Trophoblast cell (in vitro differentiated cells and primary cell): ENCODE data around the gene TRMT6.

Experiments
- DNase-seq, 2 donors: peaks; one replicate each; pipeline ENCODE4 v3.0.0-alpha.2; 2016
- H2AFZ ChIP-seq: 2 replicates; pipeline ENCODE4 v1.6.1; 2013; ENCODE audit warnings: low read length, moderate library complexity, mild to moderate bottlenecking; ENCODE audit not compliant: insufficient read depth, poor library complexity
- H2AK5ac ChIP-seq: 2 replicates; pipeline ENCODE4 v1.6.1; 2013; ENCODE audit warnings: mild to moderate bottlenecking, low read length
- H2BK120ac ChIP-seq: 2 replicates; pipeline ENCODE4 v1.6.1; 2013; ENCODE audit warnings: low read length, mild to moderate bottlenecking, moderate library complexity; ENCODE audit not compliant: insufficient read depth, poor library complexity
- H2BK12ac ChIP-seq: 2 replicates; pipeline ENCODE4 v1.6.1; 2013; ENCODE audit warnings: mild to moderate bottlenecking, low read length, moderate library complexity
- H2BK5ac ChIP-seq: 2 replicates; pipeline ENCODE4 v1.6.1; 2013; ENCODE audit warnings: low read length, low read depth, moderate library complexity, mild to moderate bottlenecking; ENCODE audit not compliant: poor library complexity
- H3K14ac ChIP-seq: 2 replicates; pipeline ENCODE4 v1.6.1; 2013; ENCODE audit warnings: mild to moderate bottlenecking, low read length
- H3K18ac ChIP-seq: 2 replicates; pipeline ENCODE4 v1.6.1; 2013; ENCODE audit warnings: mild to moderate bottlenecking, low read length
- H3K23ac ChIP-seq: 2 replicates; pipeline ENCODE4 v1.6.1; 2013; ENCODE audit warnings: low read length
- H3K27ac ChIP-seq: 2 replicates; pipeline ENCODE4 v1.5.1; 2013; ENCODE audit warnings: low read depth, mild to moderate bottlenecking, inconsistent platforms, low read length, moderate library complexity
- H3K27me3 ChIP-seq: 2 replicates; pipeline ENCODE4 v1.6.1; 2013; ENCODE audit warnings: inconsistent platforms, mild to moderate bottlenecking, low read length, moderate library complexity; ENCODE audit not compliant: insufficient read depth
- H3K36me3 ChIP-seq, 2 experiments: 1 replicate in 1 of 2; 2 replicates in 1 of 2; pipeline ENCODE4 v1.6.1; 2013; ENCODE audit warnings: low read length in 2 of 2, mild to moderate bottlenecking in 2 of 2, moderate library complexity in 1 of 2; ENCODE audit not compliant: insufficient read depth in 2 of 2, control insufficient read depth in 1 of 2
- H3K4ac ChIP-seq: 2 replicates; pipeline ENCODE4 v1.6.1; 2013; ENCODE audit warnings: low read depth, mild to moderate bottlenecking, low read length, moderate library complexity
- H3K4me1 ChIP-seq, 2 experiments: 1 replicate in 1 of 2; 2 replicates in 1 of 2; pipeline ENCODE4 v1.6.1; 2013; ENCODE audit warnings: low read length in 2 of 2, mild to moderate bottlenecking in 2 of 2, moderate library complexity in 1 of 2; ENCODE audit not compliant: insufficient read depth in 2 of 2, control insufficient read depth in 1 of 2
- H3K4me2 ChIP-seq: 2 replicates; pipeline ENCODE4 v1.6.1; 2013; ENCODE audit warnings: inconsistent platforms, mild to moderate bottlenecking, low read length, moderate library complexity
- H3K4me3 ChIP-seq: 2 replicates; pipeline ENCODE4 v1.5.1; 2013; ENCODE audit warnings: mild to moderate bottlenecking, low read depth, low read length, inconsistent platforms
- H3K79me1 ChIP-seq: one replicate; pipeline ENCODE4 v1.6.1; 2013; ENCODE audit warnings: low read length
- H3K79me2 ChIP-seq: 2 replicates; pipeline ENCODE4 v1.6.1; 2013; ENCODE audit warnings: low read length, mild to moderate bottlenecking; ENCODE audit not compliant: control insufficient read depth, insufficient read depth, poor library complexity
- H3K9ac ChIP-seq: 2 replicates; pipeline ENCODE4 v1.6.1; 2013; ENCODE audit warnings: mild to moderate bottlenecking, low read length
- H3K9me3 ChIP-seq: 2 replicates; pipeline ENCODE4 v1.6.1; 2013; ENCODE audit warnings: low read depth, mild to moderate bottlenecking, control low read depth, inconsistent platforms, low read length; ENCODE audit not compliant: insufficient read depth
- H4K12ac ChIP-seq: 2 replicates; pipeline ENCODE4 v1.6.1; 2013; ENCODE audit warnings: low read depth, mild to moderate bottlenecking, low read length, moderate library complexity
- H4K8ac ChIP-seq: 2 replicates; pipeline ENCODE4 v1.6.1; 2013; ENCODE audit warnings: low read depth, mild to moderate bottlenecking, low read length, moderate library complexity
- H4K91ac ChIP-seq: one replicate; pipeline ENCODE4 v1.6.1; 2013; ENCODE audit warnings: low read depth, mild to moderate bottlenecking, low read length, moderate library complexity
- WGBS: extraction: QIAGEN DNeasy Blood & Tissue Kit; methylation state at CpG from one replicate; pipeline ENCODE4 v1.1.7; 2013; ENCODE audit warnings: missing lambda C conversion rate; ENCODE audit not compliant: insufficient read length, insufficient coverage; ENCODE audit errors: extremely low coverage; 5-methylcytosine and 5-hydroxymethylcytosine counted together

Gene TRMT6

DNA sequence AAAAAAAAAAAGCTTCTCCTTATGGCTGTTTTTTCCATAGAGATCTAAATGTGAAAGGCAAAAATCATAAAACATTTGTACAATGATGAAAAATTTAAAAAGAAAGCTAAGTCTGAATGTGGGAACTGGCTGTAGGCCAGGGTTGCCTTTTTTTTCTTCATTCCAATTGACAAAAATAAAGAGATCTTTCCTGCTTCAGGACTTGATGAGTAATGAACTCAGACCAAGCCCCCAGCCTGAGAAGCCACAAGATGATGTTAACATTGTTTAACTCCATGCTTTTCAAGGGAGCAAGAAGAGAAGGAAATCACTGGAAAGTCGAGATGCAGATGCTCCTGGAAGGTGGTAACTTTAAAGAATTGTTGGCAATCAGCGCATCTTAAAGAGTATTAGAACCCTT, 41.4 kb downstream of the TRMT6 start:
- Histone ChIP-seq H2BK120ac (no peak overlapping the region), H3K23ac (no peak overlapping the region), H3K4me3 (no peak overlapping the region), H3K4me1 (peaks cover 2% of the 10 kb centered on the region in 2 experiments), H3K9ac (no peak overlapping the region), H3K9me3 (no peaks in the 10 kb centered on the region), H4K91ac (no peak overlapping the region), H3K14ac (no peak overlapping the region), H2BK12ac (no peak overlapping the region), H4K8ac (no peak overlapping the region), H3K4ac (no peak overlapping the region), H3K27me3 (no peaks in the 10 kb centered on the region), H2AK5ac (no peak overlapping the region), H2AFZ (no peak overlapping the region), H3K27ac (no peak overlapping the region), H3K79me1 (no peaks in the 10 kb centered on the region), H3K18ac (no peak overlapping the region), H4K12ac (no peak overlapping the region), H3K79me2 (no peaks in the 10 kb centered on the region), H3K4me2 (no peak overlapping the region), H2BK5ac (no peak overlapping the region), H3K36me3 (no peaks in the 10 kb centered on the region)
- no CpG with 5 or more reads among the region's 2 CpGs for WGBS
- no peak for DNase-seq

DNA sequence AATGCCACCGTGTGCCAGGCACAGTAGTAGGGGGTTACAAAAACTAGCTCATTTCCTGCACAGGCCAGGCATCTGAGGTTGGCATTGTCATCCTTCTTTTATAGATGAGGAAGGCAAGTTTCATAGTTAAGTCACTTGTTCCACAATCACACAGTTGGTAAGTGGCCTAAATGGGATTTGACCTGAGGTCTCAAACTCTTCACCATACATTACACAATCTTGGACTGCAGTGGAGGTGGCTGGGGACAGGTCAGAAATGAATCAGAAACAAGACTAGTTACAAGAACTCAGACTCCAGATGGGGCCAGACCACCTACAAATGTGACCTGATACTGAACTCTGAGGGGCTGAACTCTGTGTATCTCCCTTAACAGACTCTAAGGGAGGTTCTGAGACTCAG, 49.4 kb downstream of the TRMT6 start:
- Histone ChIP-seq H3K9ac (no peak overlapping the region), H4K8ac (no peak overlapping the region), H3K23ac (no peak overlapping the region), H3K4me1 (no peaks in the 10 kb centered on the region), H2AFZ (no peak overlapping the region), H2AK5ac (no peak overlapping the region), H3K14ac (no peak overlapping the region), H2BK12ac (no peak overlapping the region), H3K4ac (no peak overlapping the region), H3K36me3 (no peaks in the 10 kb centered on the region), H4K12ac (no peak overlapping the region), H2BK5ac (no peak overlapping the region), H3K18ac (no peak overlapping the region), H3K27me3 (no peaks in the 10 kb centered on the region), H3K4me3 (no peak overlapping the region), H3K9me3 (no peaks in the 10 kb centered on the region), H3K27ac (no peak overlapping the region), H3K79me2 (no peaks in the 10 kb centered on the region), H4K91ac (no peak overlapping the region), H2BK120ac (no peak overlapping the region), H3K4me2 (no peak overlapping the region), H3K79me1 (no peaks in the 10 kb centered on the region)
- DNase-seq, result no peak
- no CpG with 5 or more reads among the region's 1 CpG for WGBS

DNA sequence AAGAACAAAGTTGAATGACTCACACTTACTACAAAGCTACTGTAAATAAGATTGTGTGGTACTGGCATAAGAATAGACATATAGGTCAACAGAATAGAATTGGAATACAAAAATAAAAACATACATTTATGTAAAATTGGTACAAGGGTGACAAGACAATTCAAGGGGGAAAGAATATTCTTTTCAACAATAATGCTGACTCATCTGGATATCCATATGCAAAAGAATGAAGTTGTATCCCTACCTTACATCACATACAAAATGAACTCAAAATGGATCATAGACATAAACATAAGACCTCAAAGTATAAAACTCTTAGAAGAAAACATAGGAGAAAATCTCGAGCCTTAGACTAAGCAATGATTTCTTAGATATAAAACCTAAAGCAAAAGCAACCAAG, 50.9 kb downstream of the TRMT6 start:
- Histone ChIP-seq H3K14ac (no peak overlapping the region), H3K27me3 (no peaks in the 10 kb centered on the region), H3K4me2 (no peak overlapping the region), H3K18ac (no peak overlapping the region), H2BK120ac (no peak overlapping the region), H3K4me1 (no peaks in the 10 kb centered on the region), H3K27ac (no peak overlapping the region), H2BK5ac (no peak overlapping the region), H4K91ac (no peak overlapping the region), H4K8ac (no peak overlapping the region), H2AFZ (no peak overlapping the region), H3K9ac (no peak overlapping the region), H3K79me1 (no peaks in the 10 kb centered on the region), H3K79me2 (no peaks in the 10 kb centered on the region), H2BK12ac (no peak overlapping the region), H3K23ac (no peak overlapping the region), H2AK5ac (no peak overlapping the region), H3K4me3 (no peak overlapping the region), H3K36me3 (no peaks in the 10 kb centered on the region), H3K9me3 (no peaks in the 10 kb centered on the region), H4K12ac (no peak overlapping the region), H3K4ac (no peak overlapping the region)
- DNase-seq, result no peak
- WGBS, result no CpG with 5 or more reads among the region's 1 CpG

DNA sequence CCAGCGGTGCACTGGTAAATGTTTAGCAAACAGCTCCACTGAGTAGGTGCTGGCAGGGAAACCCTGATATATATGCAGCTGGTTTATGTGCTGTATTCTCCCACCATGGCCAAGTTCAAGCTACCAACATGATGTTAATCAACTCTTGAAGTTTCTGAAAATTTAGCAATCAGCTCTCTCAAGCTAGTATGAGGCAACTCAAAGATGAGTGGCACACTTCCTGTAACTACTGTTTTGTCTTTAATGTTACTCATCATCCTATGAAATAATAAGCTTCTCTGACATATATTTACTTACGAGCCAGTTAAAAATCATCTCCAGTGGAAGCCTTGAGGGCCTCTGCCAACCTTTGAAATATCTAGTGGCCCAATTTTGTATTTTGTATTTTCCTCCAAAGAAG, 54.7 kb downstream of the TRMT6 start:
- no peak overlapping the region for H4K8ac ChIP-seq
- H4K91ac ChIP-seq, result no peak overlapping the region
- H3K79me2 ChIP-seq, result no peaks in the 10 kb centered on the region
- no peaks in the 10 kb centered on the region for H3K79me1 ChIP-seq
- H2AK5ac ChIP-seq, result no peak overlapping the region
- H2BK120ac ChIP-seq, result no peak overlapping the region
- no peaks in the 10 kb centered on the region for H3K36me3 ChIP-seq
- no peaks in the 10 kb centered on the region for H3K4me1 ChIP-seq
- WGBS, result no CpG with 5 or more reads among the region's 2 CpGs
- no peak overlapping the region for H3K4me2 ChIP-seq
- H3K27ac ChIP-seq, result no peak overlapping the region
- no peak overlapping the region for H2BK5ac ChIP-seq
- H3K9ac ChIP-seq, result no peak overlapping the region
- H3K9me3 ChIP-seq, result no peaks in the 10 kb centered on the region
- H3K27me3 ChIP-seq, result no peaks in the 10 kb centered on the region
- no peak overlapping the region for H2BK12ac ChIP-seq
- H2AFZ ChIP-seq, result no peak overlapping the region
- no peak overlapping the region for H3K23ac ChIP-seq
- no peak overlapping the region for H3K4ac ChIP-seq
- H3K18ac ChIP-seq, result no peak overlapping the region
- DNase-seq, result no peak
- no peak overlapping the region for H3K14ac ChIP-seq
- no peak overlapping the region for H3K4me3 ChIP-seq
- no peak overlapping the region for H4K12ac ChIP-seq
